CD4-positive, alpha-beta T cell treated with Interleukin-4 for 4 hours (primary cell): ENCODE measurements around the gene NKAPD1.
"Not testable (repeated sequence)": the region's sequence is repeated elsewhere in the genome, so short reads cannot be mapped to it uniquely, and the experiment has no call there.

Experiments used
- DNase-seq: peaks from one replicate; pipeline ENCODE4 v3.0.0-alpha.2; 2020

NKAPD1 gene

DNA sequence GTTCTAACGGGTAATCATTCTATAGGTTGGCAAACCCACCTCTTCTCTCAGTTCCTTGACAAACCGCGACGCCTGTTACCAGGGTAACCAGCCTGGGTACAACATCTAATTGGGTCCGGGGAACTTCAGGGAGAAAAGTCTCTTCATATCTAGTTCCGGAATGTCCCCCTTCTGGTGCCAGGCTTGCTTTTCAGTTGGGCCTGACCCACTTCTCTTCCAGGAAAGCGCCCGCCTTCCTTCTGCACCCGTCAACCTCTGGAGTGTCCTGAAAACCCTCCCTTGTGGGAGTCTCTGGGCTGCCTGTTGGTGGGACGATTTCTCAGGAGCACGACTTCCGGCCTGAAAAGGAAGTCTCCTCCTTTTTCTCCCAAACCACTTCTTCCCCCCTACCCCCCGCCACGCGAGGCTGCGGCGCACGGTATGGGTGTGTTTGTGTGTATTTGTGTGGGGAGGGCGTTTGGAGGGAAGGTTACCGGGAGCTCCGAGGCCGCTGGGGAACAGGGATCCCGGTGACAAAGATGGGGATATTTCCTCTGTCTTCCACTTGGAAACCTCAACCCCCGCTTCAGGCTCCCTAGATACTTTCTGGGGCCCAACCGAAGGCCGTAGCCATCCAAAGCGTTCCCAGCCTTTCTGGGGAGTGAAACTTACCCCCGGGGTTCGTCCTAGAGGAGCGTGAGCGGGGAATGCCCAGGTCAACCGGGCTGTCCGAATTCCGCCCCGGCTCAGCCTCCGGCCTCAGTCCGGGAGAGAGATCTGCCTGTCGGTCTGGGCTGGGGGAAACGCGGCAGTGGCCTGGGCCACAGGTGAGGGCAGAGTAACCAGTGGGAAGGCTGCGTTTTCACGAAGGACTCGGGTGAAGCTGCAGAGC lies at the start of gene NKAPD1, which contains the start of gene PIH1D2:
Gene NKAPD1, plus strand, starts transcription at position 359 of the 871 bp plus-strand sequence. CDS start 1,276 bp downstream, outside the sequence.
Gene PIH1D2, minus strand, starts transcription at position 77 of the 871 bp plus-strand sequence. CDS start 843 bp downstream, outside the sequence.
- peak; percentile 87 for DNase-seq

GRCh38 chr11:112024773-112025678 lies 49.1 kb upstream of the NKAPD1 start, which contains the start of gene DLAT:
Gene DLAT, plus strand, starts transcription at chr11:112025408. Its CDS starts 65 bp downstream, at chr11:112025473.
- peak; percentile 86 for DNase-seq

- DNase-seq = no peak
These were observed 48.4 kb upstream of the NKAPD1 start for GRCh38 chr11:112025707-112026106.

- not testable (repeated sequence) for DNase-seq
These were observed 47.2 kb upstream of the NKAPD1 start for GRCh38 chr11:112026784-112027410.

DNA sequence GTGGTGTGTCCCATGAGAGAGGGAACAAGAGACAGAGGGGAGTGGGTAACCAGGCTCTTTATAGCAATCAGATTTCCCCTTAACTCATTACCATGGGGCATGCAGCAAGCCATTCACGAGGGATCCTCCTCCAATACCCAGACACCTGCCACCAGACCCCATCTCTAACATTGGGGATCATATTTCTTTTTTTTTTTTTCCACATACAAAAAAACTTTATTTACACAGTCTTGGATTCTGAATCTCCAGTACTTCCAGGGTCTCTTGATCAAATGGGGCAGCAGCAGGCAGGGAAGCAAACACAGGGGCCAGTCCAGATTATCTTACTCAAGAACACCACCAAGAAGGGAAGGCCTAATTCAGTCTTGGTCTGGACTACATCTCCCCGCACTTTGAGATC lies 44.6 kb upstream of the NKAPD1 start:
- no peak for DNase-seq

- no peak for DNase-seq
These were observed 40.2 kb upstream of the NKAPD1 start for GRCh38 chr11:112033902-112034301.

DNA sequence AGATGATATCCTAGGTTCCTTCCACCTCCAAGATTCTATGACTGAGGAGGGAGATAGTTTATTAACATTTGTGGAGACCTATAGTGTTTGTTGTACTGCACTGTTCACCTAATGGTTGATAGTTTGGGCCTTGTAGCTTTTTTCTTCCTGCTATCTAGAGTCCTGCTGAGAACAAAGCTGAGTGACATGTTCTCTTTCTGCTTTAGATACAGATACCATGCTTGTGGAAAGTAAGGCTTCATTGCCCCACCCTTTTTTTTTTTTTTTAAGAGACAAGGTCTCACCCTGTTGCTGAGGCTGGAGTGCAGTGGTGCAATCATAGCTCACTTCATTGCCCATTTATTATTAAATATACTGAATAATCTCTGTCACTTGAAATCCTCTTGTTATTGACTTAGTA lies 36.6 kb upstream of the NKAPD1 start:
- DNase-seq = no peak

GRCh38 chr11:112042161-112042960 lies 31.7 kb upstream of the NKAPD1 start:
- DNase-seq = no peak

GRCh38 chr11:112042961-112043304 lies 31.2 kb upstream of the NKAPD1 start:
- DNase-seq = no peak

GRCh38 chr11:112044961-112045360 lies 29.1 kb upstream of the NKAPD1 start:
- no peak for DNase-seq

DNA sequence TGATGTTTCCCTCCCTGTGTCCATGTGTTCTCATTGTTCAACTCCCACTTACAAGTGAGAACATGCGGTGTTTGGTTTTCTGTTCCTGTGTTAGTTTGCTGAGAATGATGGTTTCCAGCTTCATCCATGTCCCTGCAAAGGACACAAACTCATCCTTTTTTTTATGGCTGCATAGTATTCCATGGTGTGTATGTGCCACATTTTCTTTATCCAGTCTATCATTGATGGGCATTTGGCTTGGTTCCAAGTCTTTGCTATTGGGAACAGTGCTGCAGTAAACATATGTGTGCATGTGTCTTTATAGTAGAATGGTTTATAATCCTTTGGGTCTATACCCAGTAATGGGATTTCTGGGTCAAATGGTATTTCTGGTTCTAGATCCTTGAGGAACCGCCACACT lies 27.5 kb upstream of the NKAPD1 start:
- not testable (repeated sequence) for DNase-seq

- DNase-seq = not testable (repeated sequence)
These were observed 25.8 kb upstream of the NKAPD1 start for GRCh38 chr11:112048256-112048655.

- DNase-seq = no peak
These were observed 24.3 kb upstream of the NKAPD1 start for GRCh38 chr11:112049777-112050176.

- no peak for DNase-seq
These were observed 23.4 kb upstream of the NKAPD1 start for GRCh38 chr11:112050721-112051120.

DNA sequence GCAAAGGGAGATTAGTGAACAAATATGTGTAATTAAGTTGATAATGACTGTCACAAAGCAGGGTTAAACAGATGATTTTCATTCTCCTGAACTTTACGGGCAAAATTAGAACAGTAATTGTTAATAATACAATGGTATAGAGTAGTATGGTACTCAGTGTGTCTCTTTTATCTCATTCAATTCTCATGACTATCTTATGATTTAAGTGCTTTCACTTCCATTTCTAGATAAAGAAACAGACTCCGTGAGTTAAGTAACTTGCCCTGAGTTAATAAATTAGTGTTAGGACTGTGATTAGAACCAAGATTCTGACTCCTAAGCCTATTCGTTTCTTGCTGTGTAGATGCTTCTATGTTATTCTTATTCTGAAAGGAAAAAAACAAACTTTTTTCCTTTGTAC lies 22.3 kb upstream of the NKAPD1 start:
- no peak for DNase-seq

- DNase-seq = no peak
These were observed 16.9 kb upstream of the NKAPD1 start for GRCh38 chr11:112057170-112057569.

- DNase-seq = no peak
These were observed 16.0 kb upstream of the NKAPD1 start for GRCh38 chr11:112058103-112058502.

- no peak for DNase-seq
These were observed 11.2 kb upstream of the NKAPD1 start for GRCh38 chr11:112062923-112063322.

DNA sequence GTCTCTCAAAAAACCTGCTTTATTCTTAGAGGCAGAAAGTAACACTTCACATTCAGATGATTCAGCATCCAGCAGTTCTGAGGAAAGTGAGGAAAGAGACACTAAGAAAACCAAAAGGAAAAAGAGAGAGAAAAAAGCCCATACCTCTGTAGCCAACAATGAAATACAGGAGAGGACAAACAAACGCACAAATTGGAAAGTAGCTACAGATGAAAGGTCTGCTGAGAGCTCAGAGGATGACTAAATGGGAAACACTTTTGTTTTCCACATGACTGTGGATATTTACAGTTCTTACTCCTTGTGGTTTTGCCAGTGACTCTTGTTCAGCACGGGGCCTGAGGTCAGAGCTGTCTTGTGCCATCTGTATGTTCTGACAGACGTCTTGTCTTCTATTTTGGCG lies 8.6 kb downstream of the NKAPD1 start:
- DNase-seq = no peak

DNA sequence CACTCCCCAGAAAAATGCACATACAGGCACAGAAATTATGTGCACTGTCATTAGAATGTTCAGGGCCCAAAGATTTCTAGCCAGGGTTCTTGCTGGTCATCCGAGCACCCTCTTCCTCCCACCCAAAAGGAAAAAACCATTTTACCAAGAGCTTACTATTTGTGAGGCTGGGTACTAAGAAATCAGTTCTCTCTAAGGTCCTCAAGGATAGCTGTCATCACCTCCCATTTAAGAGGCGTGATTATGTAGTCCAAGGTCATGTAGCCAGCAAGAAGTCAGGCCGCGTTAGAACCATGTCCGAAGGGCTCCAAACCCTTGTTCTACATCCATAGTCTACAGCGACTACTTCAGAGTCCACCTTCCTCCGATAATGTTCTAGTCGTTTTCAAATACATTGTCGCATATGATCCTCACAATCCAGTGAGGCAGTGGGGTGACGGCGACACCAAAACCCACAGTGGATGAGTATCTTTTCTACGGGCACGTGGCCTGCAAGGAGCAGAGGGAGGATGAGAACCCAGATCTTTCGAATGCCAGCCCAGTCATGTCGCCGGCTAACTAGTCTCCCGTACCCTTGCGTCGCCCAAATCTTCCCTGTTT lies 11.8 kb downstream of the NKAPD1 start:
- DNase-seq = peak; percentile 24

GRCh38 chr11:112086422-112087191 lies 12.5 kb downstream of the NKAPD1 start, which contains the start of the genes SDHD and TIMM8B:
Gene SDHD, plus strand, starts transcription at chr11:112086873. Its CDS starts 35 bp downstream, at chr11:112086908.
Gene TIMM8B, minus strand, starts transcription at chr11:112086756. Its CDS starts 33 bp downstream, at chr11:112086723.
- DNase-seq = peak; percentile 97
